Naive B cell (primary cell): ENCODE data around the gene SPRY1. TPM values are rescaled to one million over a fixed set of nuclear protein-coding genes. Genes with fewer than 3 reads are reported as not detected.

Experiments
- ATAC-seq, 2 donors: fragments of 150-1000 bp; cut with Tn5 transposase; 2 replicates each; pipeline ENCODE4 v1.10.0; 2021; ENCODE audit warnings: low read depth in 2 of 2, mild to moderate bottlenecking in 2 of 2, moderate library complexity in 2 of 2
- DNase-seq: peaks from one replicate; pipeline ENCODE4 v3.0.0; 2022
- H3K27ac Mint-ChIP-seq, 6 donors: one replicate each; pipeline ENCODE4 v1.8.0; 2020 to 2022; ENCODE audit warnings: mild to moderate bottlenecking in 6 of 6, mixed read lengths in 6 of 6, moderate library complexity in 5 of 6, inconsistent platforms in 2 of 6
- H3K27me3 Mint-ChIP-seq, 3 donors: one replicate each; pipeline ENCODE4 v1.8.0; 2021 to 2022; ENCODE audit warnings: mixed read lengths in 3 of 3, mild to moderate bottlenecking in 1 of 3
- H3K36me3 Mint-ChIP-seq, 2 donors: one replicate each; pipeline ENCODE4 v1.8.0; 2020 to 2022; ENCODE audit warnings: mixed read lengths in 2 of 2, inconsistent platforms in 1 of 2, mild to moderate bottlenecking in 1 of 2
- H3K4me1 Mint-ChIP-seq, 3 donors: one replicate each; pipeline ENCODE4 v1.8.0; 2020 to 2022; ENCODE audit warnings: mixed read lengths in 3 of 3, inconsistent platforms in 1 of 3, mild to moderate bottlenecking in 1 of 3, moderate library complexity in 1 of 3
- H3K4me3 Mint-ChIP-seq, 8 donors: one replicate each; pipeline ENCODE4 v1.8.0; 2020 to 2022; ENCODE audit warnings: mild to moderate bottlenecking in 8 of 8, mixed read lengths in 8 of 8, moderate library complexity in 8 of 8, inconsistent platforms in 2 of 8
- H3K9me3 Mint-ChIP-seq, 7 donors: one replicate each; pipeline ENCODE4 v1.8.0; 2020 to 2022; ENCODE audit warnings: mixed read lengths in 7 of 7, mild to moderate bottlenecking in 5 of 7, inconsistent platforms in 2 of 7, moderate library complexity in 1 of 7
- polyA plus RNA-seq, 6 donors: library from polyadenylated mRNA; unstranded; fragments of 300-500 nt; fragmentation: Illumina TruSeq; gene quantifications; one replicate each; pipeline ENCODE4 v1.2.3, GENCODE V29; 2021; ENCODE audit warnings: low read depth in 6 of 6

The SPRY1 gene
- polyA plus RNA-seq, 6 donors from 2014 or later, result 24.3 to 44.1 (median 31.5) TPM

- peak overlapping the region in 7 of 8 donors; percentile 2 to 76 (median 42) for H3K4me3 Mint-ChIP-seq
- H3K9me3 Mint-ChIP-seq, result no peaks in the 10 kb centered on the region
- H3K4me1 Mint-ChIP-seq, result peaks cover 40 to 68% (median 52%) of the 10 kb centered on the region in 3 donors
- no peaks in the 10 kb centered on the region for H3K36me3 Mint-ChIP-seq
- DNase-seq (no peak), ATAC-seq (no peak)
- H3K27ac Mint-ChIP-seq, result peak overlapping the region in 5 of 6 donors; percentile 33 to 94 (median 81)
- no peaks in the 10 kb centered on the region for H3K27me3 Mint-ChIP-seq
These were observed 50.4 kb downstream of the SPRY1 start for GRCh38 chr4:123446865-123447474.

GRCh38 chr4:123449362-123449761 is 52.8 kb downstream of the SPRY1 start:
- ATAC-seq (peak; percentile 1 to 9), DNase-seq (no peak)
- peak overlapping the region; percentile 22 to 90 (median 70) for H3K4me3 Mint-ChIP-seq
- H3K9me3 Mint-ChIP-seq, result no peaks in the 10 kb centered on the region
- H3K27me3 Mint-ChIP-seq, result no peaks in the 10 kb centered on the region
- peak overlapping the region; percentile 67 to 98 (median 92) for H3K27ac Mint-ChIP-seq
- H3K4me1 Mint-ChIP-seq, result peaks cover 30 to 66% (median 46%) of the 10 kb centered on the region in 3 donors
- no peaks in the 10 kb centered on the region for H3K36me3 Mint-ChIP-seq

GRCh38 chr4:123449780-123450179 is 53.2 kb downstream of the SPRY1 start:
- H3K36me3 Mint-ChIP-seq, result no peaks in the 10 kb centered on the region
- DNase-seq (peak; percentile 78), ATAC-seq (peak; percentile 91 to 93)
- H3K4me1 Mint-ChIP-seq, result peaks cover 29 to 63% (median 46%) of the 10 kb centered on the region in 3 donors
- no peaks in the 10 kb centered on the region for H3K9me3 Mint-ChIP-seq
- peak overlapping the region; percentile 83 to 99 (median 96) for H3K27ac Mint-ChIP-seq
- H3K4me3 Mint-ChIP-seq, result peak overlapping the region; percentile 23 to 91 (median 85)
- H3K27me3 Mint-ChIP-seq, result no peaks in the 10 kb centered on the region

GRCh38 chr4:123450393-123450792 is 53.8 kb downstream of the SPRY1 start:
- ATAC-seq (no peak), DNase-seq (no peak)
- Mint-ChIP-seq H3K9me3 (no peaks in the 10 kb centered on the region), H3K4me3 (peak overlapping the region in 7 of 8 donors; percentile 61 to 91 (median 85)), H3K36me3 (no peaks in the 10 kb centered on the region), H3K4me1 (peaks cover 33 to 68% (median 49%) of the 10 kb centered on the region in 3 donors), H3K27ac (peak overlapping the region; percentile 83 to 99 (median 96)), H3K27me3 (no peaks in the 10 kb centered on the region)

GRCh38 chr4:123452616-123453015 is 56.0 kb downstream of the SPRY1 start:
- Mint-ChIP-seq H3K4me3 (peak overlapping the region in 1 of 8 donors; percentile 56), H3K4me1 (peaks cover 39 to 66% (median 50%) of the 10 kb centered on the region in 3 donors), H3K27me3 (no peaks in the 10 kb centered on the region), H3K36me3 (no peaks in the 10 kb centered on the region), H3K27ac (peak overlapping the region in 2 of 6 donors; percentile 23 to 29), H3K9me3 (no peaks in the 10 kb centered on the region)
- peak; percentile 24 to 28 for ATAC-seq
- DNase-seq, result no peak

- ATAC-seq, result no peak
- no peaks in the 10 kb centered on the region for H3K36me3 Mint-ChIP-seq
- DNase-seq, result no peak
- H3K27me3 Mint-ChIP-seq, result no peaks in the 10 kb centered on the region
- peaks cover 39 to 64% (median 50%) of the 10 kb centered on the region in 3 donors for H3K4me1 Mint-ChIP-seq
- no peaks in the 10 kb centered on the region for H3K9me3 Mint-ChIP-seq
- peak overlapping the region in 3 of 8 donors; percentile 9 to 56 (median 21) for H3K4me3 Mint-ChIP-seq
- H3K27ac Mint-ChIP-seq, result peak overlapping the region in 2 of 6 donors; percentile 29 to 83
These were observed 56.6 kb downstream of the SPRY1 start for GRCh38 chr4:123453061-123453680.
